Tibial nerve (tissue), 4 donors: ENCODE measurements around the gene BCR. TPM values are rescaled to one million over a fixed set of nuclear protein-coding genes. Genes with fewer than 3 reads are reported as not detected.

Experiments used
- DNase-seq, 2 donors: peaks; one replicate each; pipeline ENCODE4 v3.0.0-alpha.2; 2019; ENCODE audit warnings: low spot score in 2 of 2
- H3K27ac ChIP-seq, 4 donors: fragments of 200-600 bp; sonication (generic) in 3 of 4; one replicate each; pipeline ENCODE4 v1.5.1; 2017 to 2019; ENCODE audit warnings: mild to moderate bottlenecking in 1 of 4
- H3K27me3 ChIP-seq, 2 donors: fragments of 200-600 bp; sonication (generic) in 1 of 2; one replicate each; pipeline versions ENCODE4 v1.5.1 to v1.6.0; 2017 to 2019
- H3K36me3 ChIP-seq, 3 donors: fragments of 200-600 bp; sonication (generic); one replicate each; pipeline ENCODE4 v1.5.1; 2018 to 2019
- H3K4me1 ChIP-seq, 4 donors: fragments of 200-600 bp; sonication (generic) in 3 of 4; one replicate each; pipeline ENCODE4 v1.5.1; 2017 to 2019
- H3K4me3 ChIP-seq, 4 donors: fragments of 200-600 bp; sonication (generic) in 3 of 4; one replicate each; pipeline ENCODE4 v1.5.1; 2017 to 2019; ENCODE audit warnings: mild to moderate bottlenecking in 1 of 4, moderate library complexity in 1 of 4
- H3K9me3 ChIP-seq, 4 donors: fragments of 200-600 bp; sonication (generic) in 3 of 4; one replicate each; pipeline ENCODE4 v1.5.1; 2017 to 2019
- EP300 ChIP-seq, 2 donors: sonication (generic); formaldehyde crosslinking; IDR thresholded peaks; one replicate each; pipeline ENCODE4 v1.6.1; 2017; ENCODE audit warnings: antibody characterized with exemption in 2 of 2, mild to moderate bottlenecking in 1 of 2
- POLR2A ChIP-seq, 2 donors: fragments of 450-650 bp; IDR thresholded peaks; one replicate each; pipeline ENCODE4 v1.6.1; 2017; ENCODE audit warnings: antibody characterized with exemption in 2 of 2, mild to moderate bottlenecking in 2 of 2, moderate library complexity in 2 of 2
- WGBS, 2 donors: methylation state at CpG; one replicate each; pipeline ENCODE4 v1.1.5; 2018; 5-methylcytosine and 5-hydroxymethylcytosine counted together
- total RNA-seq, 4 donors: library from RNA; depleted of rRNA; stranded (reverse); fragments of >200 nt; gene quantifications; one replicate each; pipeline ENCODE4 v1.1.0, GENCODE V29; 2016
- TF ChIP-seq, protein P1 (sequence below), 5 experiments: fragments of 200-600 bp in 3 of 5; fragments of 450-650 bp in 2 of 5; sonication (generic) in 3 of 5; IDR thresholded peaks; one replicate each; pipeline ENCODE4 v1.5.1; 2016 to 2019; ENCODE audit warnings: antibody characterized with exemption in 5 of 5, mild to moderate bottlenecking in 3 of 5, moderate library complexity in 2 of 5

The BCR gene
- total RNA-seq, 4 donors from 2014 or later: 99.0 to 174 (median 120) TPM

DNA sequence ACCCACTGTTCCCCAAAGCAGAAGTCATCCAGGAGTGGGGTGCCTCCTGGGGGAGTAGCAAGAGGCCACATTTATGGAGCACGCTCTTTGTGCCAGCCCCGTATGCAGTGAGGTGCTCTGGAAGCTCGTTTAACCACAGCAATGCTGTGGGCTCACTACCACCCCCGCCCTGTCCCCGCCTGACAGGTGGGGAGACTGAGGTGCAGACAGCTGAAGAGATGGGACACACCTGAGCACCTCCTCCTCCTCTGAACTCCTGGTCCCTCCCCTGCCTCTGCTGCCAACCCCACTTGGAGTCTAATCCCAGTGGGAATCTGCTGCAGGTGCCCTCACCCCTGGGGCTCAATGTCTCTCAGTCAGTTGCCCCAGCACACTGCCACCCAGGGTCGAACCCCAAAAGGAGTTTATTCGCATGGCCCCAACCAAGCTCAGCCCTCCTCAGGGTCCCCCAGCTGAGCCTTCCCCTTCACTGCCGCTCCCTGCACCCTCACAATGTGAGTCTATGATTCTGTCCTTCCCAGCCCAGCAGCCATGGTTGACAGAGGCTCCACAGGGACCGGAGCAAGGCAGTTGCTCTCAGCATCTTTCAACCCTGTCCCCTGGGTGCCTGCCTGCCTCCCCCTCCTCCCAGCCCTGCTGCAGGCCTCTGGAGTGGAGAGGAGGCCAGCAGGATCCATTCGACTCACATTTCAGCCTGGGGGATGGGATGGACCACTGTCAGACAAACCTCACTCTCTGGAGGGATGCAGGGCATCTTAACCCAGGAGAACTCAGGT lies 13.3 kb upstream of the BCR start:
- Histone ChIP-seq H3K36me3 (peaks cover 0 to 6% (median 0%) of the 10 kb centered on the region in 3 donors), H3K4me1 (peaks cover 0 to 14% (median 4%) of the 10 kb centered on the region in 4 donors), H3K9me3 (no peaks in the 10 kb centered on the region), H3K27ac (no peak overlapping the region), H3K27me3 (no peaks in the 10 kb centered on the region), H3K4me3 (no peak overlapping the region)
- 64 to 84% methylated on average over 9 to 10 of the region's 10 CpGs for WGBS, 2 donors
- DNase-seq: no peak
- TF ChIP-seq, protein P1, sequence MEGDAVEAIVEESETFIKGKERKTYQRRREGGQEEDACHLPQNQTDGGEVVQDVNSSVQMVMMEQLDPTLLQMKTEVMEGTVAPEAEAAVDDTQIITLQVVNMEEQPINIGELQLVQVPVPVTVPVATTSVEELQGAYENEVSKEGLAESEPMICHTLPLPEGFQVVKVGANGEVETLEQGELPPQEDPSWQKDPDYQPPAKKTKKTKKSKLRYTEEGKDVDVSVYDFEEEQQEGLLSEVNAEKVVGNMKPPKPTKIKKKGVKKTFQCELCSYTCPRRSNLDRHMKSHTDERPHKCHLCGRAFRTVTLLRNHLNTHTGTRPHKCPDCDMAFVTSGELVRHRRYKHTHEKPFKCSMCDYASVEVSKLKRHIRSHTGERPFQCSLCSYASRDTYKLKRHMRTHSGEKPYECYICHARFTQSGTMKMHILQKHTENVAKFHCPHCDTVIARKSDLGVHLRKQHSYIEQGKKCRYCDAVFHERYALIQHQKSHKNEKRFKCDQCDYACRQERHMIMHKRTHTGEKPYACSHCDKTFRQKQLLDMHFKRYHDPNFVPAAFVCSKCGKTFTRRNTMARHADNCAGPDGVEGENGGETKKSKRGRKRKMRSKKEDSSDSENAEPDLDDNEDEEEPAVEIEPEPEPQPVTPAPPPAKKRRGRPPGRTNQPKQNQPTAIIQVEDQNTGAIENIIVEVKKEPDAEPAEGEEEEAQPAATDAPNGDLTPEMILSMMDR (IDR thresholded peaks at IDR 0.05): no peak
- TF ChIP-seq EP300 (IDR thresholded peaks at IDR 0.05) (no peak), POLR2A (IDR thresholded peaks at IDR 0.05) (no peak)

DNA sequence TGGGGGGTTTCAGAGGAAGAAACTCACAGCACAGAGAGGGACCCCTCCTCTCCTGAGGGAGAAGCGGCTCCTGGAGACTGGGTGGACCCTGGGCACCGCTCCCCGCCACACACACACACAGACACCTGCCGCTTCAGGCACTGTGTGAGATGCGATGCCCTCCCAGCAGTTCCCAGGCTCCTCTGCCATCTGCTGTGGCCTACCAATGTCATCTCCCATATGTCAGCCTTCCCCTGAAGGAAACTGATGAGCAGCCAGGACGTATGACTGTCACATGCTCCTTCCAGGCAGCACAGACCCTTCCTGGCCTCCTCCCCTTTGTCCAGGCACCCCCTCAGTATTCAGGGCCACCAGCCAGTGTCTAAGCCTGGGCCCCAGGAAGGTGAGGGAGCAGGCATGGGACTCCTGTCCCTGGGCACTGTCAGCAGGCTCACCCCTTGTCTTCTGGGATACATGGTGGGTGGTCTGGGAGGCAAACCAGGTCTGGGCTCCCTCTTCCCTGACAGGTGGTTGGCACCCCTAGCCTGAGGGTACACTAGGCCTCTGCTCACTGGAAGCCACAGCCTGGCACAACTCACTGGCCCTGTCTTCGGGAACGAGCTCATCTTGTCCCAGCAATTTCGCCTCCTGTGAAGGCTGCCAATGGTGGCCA lies 11.8 kb upstream of the BCR start:
- no peak overlapping the region for H3K4me3 ChIP-seq
- H3K27ac ChIP-seq: no peak overlapping the region
- WGBS, 2 donors: 92 to 95% methylated on average over 6 to 9 of the region's 9 CpGs
- TF ChIP-seq EP300 (IDR thresholded peaks at IDR 0.05) (no peak), POLR2A (IDR thresholded peaks at IDR 0.05) (no peak)
- TF ChIP-seq, protein P1 (IDR thresholded peaks at IDR 0.05): no peak
- H3K27me3 ChIP-seq: no peaks in the 10 kb centered on the region
- H3K4me1 ChIP-seq: peaks cover 0 to 9% (median 4%) of the 10 kb centered on the region in 4 donors
- no peaks in the 10 kb centered on the region for H3K36me3 ChIP-seq
- DNase-seq: no peak
- no peaks in the 10 kb centered on the region for H3K9me3 ChIP-seq

DNA sequence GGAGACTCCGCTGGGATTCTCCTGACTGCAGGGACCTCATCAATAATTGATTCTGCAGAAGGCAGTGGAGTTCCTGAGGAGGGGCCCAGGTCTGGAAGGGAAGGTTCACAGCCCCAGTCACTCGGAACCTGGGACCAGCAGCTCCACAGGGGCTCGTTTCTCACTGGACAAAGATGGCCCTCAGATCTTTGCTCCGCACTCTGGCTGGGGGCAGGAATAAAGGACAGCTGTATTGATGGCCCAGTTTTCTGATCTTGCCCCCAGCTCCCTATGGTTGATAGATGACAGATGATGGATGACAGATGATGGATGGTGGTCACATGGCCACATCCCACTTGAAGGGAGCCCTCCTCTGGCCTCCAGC lies 11.3 kb upstream of the BCR start:
- no peak for DNase-seq
- peaks cover 0 to 4% (median 1%) of the 10 kb centered on the region in 4 donors for H3K4me1 ChIP-seq
- H3K4me3 ChIP-seq: no peak overlapping the region
- H3K27ac ChIP-seq: no peak overlapping the region
- H3K9me3 ChIP-seq: no peaks in the 10 kb centered on the region
- 82 to 85% methylated on average over 4 of the region's 4 CpGs for WGBS, 2 donors
- TF ChIP-seq POLR2A (IDR thresholded peaks at IDR 0.05): no peak
- no peaks in the 10 kb centered on the region for H3K36me3 ChIP-seq
- no peaks in the 10 kb centered on the region for H3K27me3 ChIP-seq

DNA sequence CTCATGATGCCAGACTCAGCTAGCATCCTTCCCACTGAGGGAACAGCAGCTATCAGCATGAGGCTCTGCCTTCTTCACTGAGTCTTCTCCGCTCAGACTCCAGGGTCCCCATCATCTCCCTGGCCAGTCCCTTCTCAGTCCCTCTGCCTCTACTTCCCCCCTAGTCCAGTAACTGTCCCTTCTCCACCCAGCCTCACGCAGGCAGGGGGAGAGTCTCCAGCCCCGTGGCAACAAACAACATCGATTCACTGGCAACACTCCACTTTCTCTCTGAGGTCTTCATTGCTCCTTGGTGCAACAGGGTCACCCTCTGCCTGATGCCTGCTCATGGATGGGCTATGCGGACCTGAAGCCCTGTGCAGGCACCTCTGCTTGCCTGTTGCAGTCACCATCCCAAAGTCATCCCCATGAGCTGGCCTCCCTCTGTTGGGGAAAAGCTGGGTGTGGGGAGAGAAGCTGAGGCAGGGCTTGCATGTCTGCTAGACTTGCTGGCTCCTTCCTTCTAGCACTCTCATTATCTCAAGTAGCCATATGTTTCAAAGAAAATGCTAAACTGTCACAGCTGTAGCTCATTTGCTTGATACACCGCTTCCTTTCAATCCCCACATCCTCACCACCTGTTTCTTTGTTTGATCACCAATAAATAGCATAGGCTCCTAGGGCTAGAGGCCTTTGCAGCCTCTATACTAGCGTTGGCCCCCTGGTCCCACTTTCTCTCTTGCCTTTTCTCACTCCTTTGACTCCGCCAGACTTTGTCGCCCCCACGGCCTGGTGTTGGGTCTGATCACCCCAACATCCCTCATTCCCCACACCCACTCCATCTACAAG lies 4.3 kb upstream of the BCR start:
- no peaks in the 10 kb centered on the region for H3K36me3 ChIP-seq
- H3K4me1 ChIP-seq: peaks cover 0 to 23% (median 16%) of the 10 kb centered on the region in 4 donors
- H3K27me3 ChIP-seq: no peaks in the 10 kb centered on the region
- TF ChIP-seq, protein P1 (IDR thresholded peaks at IDR 0.05): no peak
- TF ChIP-seq EP300 (IDR thresholded peaks at IDR 0.05): no peak
- no peak for TF ChIP-seq POLR2A (IDR thresholded peaks at IDR 0.05)
- WGBS, 2 donors: 91 to 96% methylated on average over 10 of the region's 10 CpGs
- no peak overlapping the region for H3K4me3 ChIP-seq
- H3K27ac ChIP-seq: no peak overlapping the region
- no peak for DNase-seq
- H3K9me3 ChIP-seq: peaks cover 0 to 11% (median 0%) of the 10 kb centered on the region in 4 donors

- no peak for DNase-seq
- Histone ChIP-seq H3K27me3 (no peaks in the 10 kb centered on the region), H3K9me3 (peaks cover 0 to 11% (median 0%) of the 10 kb centered on the region in 4 donors), H3K36me3 (peaks cover 0 to 5% (median 0%) of the 10 kb centered on the region in 3 donors), H3K4me1 (peaks cover 0 to 27% (median 19%) of the 10 kb centered on the region in 4 donors), H3K27ac (no peak overlapping the region), H3K4me3 (no peak overlapping the region)
- WGBS, 2 donors: 93 to 96% methylated on average over 7 to 9 of the region's 9 CpGs
- TF ChIP-seq, protein P1 (IDR thresholded peaks at IDR 0.05): no peak
- TF ChIP-seq EP300 (IDR thresholded peaks at IDR 0.05) (no peak), POLR2A (IDR thresholded peaks at IDR 0.05) (no peak)
Measured at GRCh38 chr22:23176645-23177027, 3.7 kb upstream of the BCR start.
